HG03108 (cell line): ENCODE data around the gene SPRY1.

Experiments
- ATAC-seq: cut with Tn5 transposase; IDR thresholded peaks from one replicate; pipeline ENCODE4 v1.9.1; 2021; ENCODE audit warnings: moderate library complexity; ENCODE audit not compliant: unreplicated experiment

The SPRY1 gene

DNA sequence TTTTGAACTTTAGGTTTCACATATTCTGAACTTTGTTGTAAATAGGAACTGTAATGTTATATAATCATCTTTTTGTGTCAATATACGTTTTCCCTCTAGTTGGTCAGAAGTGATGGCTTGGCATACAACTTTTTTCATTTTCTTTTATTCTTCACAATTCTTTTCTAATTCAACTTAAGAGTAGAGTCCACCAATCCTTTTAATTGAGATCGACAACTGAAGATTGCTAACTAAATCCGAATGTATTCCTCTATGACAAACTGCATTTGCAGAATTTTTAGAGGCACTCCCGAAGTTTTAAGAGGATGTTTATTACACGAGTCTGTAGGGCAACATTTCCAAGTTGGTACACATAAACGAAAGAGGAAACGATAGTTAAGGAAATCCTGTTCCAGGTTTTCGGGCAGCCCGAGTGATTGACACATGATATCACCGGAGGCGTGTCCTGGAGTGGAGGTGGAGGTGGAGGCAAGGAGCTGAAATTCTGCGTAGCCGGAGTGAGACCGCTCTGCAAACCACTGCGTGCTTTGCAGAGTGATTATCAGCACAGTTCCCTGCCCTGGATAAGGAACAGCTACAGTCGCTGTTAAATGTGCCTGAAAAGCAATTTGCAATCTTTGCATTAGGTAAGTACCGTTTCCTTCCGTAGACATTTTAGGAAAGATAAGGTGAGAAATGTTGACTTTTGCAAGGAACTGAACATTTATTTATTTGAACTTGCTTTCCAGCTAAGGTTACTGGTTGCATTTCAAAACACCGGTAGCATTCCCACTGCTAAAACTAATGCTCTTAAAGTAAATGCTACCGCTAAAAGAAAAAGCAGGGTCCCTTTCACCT, at the start of gene SPRY1:
Gene SPRY1, plus strand, starts transcription at position 489 of the 837 bp plus-strand sequence. CDS start 4,797 bp downstream, outside the sequence.
- peak; percentile 49 for ATAC-seq

DNA sequence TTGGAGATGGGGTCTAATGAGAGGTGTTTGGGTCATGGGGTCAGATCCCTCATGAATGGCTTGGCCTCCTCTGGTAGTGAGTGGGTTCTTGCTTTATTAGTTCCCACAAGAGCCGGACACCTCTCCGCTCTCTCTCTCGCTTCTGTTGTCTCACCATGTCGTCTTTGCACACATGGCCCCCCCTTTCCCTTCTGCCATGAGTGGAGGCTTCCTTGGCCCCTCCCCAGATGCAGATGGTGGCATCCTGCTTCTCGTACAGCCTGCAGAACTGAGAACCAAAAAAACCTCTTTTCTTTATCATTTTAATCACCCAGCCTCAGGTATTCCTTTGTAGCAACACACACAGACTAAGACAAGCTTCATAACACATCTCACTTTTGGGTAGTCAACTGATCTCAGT, 49.6 kb upstream of the SPRY1 start:
- peak; percentile 66 for ATAC-seq

DNA sequence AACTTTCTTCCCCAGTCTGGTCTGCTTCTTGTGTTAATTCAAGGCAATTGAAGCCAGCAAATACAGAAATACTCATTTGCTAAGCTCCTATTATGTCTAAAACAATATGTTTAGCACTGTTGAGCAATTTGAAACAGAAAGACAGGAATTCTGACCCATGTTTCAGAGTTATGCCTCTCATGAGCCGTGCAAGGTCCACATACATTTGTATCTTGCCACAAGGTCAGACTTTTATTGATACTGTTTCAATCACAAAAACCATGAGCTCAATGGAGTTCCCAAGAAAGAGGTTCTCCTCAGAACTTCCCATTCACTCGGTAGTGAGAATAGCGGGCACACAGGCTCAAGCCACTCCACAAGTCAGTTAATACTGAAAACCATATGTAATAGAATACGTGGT, 47.6 kb upstream of the SPRY1 start:
- ATAC-seq: no peak

DNA sequence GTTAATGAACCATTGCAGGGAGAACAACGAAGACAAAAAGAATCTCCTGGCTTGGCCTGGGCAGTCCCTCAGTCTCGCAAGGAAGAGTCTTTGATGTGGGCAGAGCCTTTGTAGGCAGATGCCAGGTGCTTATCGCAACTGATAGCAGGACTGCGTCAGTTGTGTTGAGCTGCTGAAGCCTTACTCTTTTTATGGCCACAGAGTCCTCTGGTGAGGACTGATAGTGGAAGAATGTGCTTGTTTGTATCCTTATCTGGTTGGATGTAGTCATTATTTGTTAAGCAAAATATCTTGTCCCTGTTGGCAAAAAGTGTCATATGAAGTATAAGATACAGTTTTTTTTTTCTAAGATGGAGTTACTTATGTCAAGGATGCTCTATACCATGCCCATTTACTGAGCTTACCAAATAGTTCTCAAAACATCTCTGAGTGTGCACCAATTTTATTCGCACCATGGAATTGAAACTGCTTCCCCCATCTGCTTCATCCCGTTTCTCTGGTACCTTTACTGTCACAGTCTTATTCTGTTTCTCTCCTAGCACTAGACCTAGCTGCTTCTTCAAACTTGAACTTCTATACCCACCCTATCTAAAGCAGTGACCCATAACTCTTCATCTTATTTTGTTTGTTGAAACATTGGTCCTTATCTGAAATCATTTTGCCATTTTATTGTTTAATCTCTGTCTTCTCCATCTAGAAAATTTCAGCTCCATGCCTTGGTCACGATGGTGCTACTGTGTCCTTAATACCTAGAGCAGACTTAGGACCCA, 47.0 kb upstream of the SPRY1 start:
- ATAC-seq: no peak

GRCh38 chr4:123350191-123350544, 46.4 kb upstream of the SPRY1 start:
- no peak for ATAC-seq

DNA sequence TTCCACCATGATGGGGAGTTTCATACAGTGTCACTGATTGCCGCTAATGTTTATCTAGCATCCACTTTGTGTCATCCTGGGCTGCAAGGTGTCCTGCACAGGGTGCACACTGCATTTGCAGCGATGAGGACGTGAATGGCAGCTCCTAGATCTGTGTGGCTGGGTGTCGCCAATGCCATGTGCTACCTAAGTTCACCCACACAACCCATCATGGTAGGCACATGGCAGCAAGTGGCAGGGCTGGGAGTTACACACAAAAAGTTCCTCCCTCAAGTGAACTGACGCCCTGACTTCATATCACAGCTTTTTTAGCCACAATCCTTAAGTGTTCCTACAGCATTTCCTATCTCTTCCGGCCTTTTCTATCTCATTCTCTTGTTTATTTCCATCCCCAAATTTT, 45.9 kb upstream of the SPRY1 start:
- no peak for ATAC-seq

DNA sequence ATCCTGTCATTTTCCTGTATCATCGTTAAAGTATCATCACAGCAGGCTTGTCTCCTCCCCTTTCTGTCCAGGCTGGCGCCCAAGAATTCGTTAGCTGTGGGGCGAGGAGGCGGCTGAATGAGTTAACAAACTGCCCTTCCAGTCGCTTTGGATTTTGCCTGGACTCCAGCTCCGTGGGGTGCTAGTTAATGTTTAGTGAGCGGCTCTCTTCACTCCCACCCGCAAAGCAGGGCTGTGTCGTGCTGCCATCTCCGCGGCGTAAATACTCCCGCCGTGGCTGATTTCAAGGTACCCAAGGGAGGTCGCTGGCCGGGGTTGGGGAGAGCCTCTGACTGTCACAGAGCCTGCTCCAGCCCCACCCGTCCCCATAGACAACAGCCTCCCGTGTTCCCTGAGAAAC, 44.9 kb upstream of the SPRY1 start:
- ATAC-seq: no peak

DNA sequence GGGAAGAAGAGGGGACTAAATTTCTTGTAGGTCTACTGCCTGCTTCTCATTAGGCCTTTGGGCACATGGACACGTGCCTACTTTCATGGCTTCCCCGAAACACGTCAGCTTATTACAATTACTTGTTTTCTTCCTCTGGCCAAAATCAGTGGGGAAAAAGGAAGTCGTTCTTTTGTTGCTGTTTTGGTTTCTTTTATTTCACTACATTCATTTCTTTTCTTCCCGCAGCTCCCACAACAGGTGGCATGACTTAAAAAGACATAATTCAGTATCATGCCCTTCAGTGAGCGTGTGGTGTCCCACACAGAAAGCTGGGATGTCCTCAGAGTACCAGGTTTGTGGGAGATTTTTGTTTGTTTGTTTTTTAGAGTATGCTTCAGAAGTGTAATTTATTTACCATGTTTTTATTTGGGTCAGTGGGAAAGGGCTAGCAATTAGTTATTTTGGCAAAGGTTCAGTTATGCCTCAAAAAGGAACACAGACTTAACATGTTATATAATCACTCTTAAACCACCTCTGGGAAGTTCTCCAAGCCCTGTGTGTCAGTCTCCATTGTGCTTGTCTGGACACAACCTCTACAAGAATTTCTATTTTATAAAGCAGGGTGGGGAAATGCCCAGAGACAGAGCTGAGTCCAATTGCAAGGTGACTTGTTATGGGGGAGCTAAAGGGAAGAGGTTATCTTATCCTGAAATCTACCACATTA, 44.2 kb upstream of the SPRY1 start:
- no peak for ATAC-seq

GRCh38 chr4:123352966-123353365, 43.6 kb upstream of the SPRY1 start:
- ATAC-seq: no peak

DNA sequence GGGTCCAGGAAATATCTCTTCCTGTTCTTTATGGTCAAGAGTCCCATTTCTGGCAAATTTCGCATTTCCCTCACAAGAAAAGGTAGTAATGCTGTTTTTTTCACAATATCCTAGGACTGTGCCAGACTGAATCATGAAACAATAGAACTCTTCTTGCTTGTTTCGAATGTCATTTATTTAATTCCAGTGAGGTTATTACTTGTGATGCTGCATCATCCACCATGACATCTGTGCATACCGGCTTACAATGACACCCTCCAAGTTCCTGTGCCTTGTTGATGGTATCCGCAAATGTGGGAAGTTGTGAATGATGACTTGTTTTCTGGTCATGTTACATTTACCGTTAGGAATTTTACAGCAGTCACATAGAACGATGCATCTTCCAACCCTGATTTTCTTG, 42.9 kb upstream of the SPRY1 start:
- ATAC-seq: no peak

GRCh38 chr4:123354701-123355100, 41.9 kb upstream of the SPRY1 start:
- ATAC-seq: no peak

DNA sequence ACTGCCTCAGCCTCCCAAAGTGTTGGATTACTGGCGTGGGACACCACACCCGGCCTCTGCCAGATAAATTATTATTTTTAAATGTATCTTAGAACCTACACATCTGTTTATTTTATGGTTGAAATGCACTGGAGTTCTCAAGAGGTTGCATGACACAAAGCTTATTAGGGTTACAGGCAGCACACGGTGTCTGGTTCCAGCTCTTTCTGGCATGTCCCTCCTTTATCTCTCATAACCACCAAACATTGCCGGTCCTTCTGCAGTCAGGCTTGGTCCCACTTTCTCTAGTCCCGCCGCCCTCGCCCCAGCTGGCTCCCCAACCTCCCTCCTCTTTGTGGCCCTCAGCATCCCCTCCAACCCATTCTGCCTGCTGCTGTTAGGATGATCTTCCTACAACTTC, 39.7 kb upstream of the SPRY1 start:
- ATAC-seq: no peak

DNA sequence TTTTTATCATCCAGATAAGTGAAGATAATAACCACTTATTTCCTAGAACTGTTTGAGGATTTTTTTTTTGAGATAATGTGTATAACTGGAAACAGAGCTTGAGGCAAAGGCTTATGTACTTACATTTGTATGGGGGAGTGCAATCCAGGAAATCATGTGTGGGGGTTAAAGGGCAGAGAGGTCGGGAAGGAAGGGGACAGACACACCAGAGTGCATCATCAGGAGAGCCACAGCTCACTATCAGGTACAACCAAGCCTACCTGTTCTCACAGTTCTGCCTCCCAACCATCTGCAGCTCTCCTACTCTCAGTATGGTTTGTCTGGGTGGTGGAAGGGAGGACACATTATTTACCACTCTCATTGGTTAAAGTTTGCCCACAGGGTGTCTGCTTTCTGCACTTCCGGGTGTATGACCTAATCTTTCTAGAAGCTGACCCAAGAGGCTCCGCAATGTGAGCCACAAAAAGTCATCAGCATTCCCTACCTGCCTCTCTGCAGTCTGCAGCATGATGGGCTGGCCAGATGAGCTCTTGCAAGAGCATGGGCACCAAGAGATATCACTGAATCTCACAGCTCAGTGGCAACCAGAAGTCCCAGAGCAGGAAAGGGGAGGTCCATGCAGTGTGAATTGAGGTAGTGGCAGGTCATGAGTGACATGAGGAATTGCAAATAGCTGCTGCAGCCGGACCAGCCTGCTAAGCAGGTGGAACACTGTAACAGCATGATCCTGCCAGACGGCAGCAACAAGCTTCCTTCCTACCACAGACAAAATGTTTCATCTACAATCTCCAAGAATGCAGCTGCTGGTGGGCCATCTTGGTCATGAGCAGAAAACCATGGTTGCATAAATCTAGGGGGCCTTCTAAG, 36.9 kb upstream of the SPRY1 start:
- ATAC-seq: no peak

GRCh38 chr4:123361195-123361861, 35.3 kb upstream of the SPRY1 start:
- ATAC-seq: no peak

GRCh38 chr4:123362103-123362502, 34.5 kb upstream of the SPRY1 start:
- ATAC-seq: no peak

DNA sequence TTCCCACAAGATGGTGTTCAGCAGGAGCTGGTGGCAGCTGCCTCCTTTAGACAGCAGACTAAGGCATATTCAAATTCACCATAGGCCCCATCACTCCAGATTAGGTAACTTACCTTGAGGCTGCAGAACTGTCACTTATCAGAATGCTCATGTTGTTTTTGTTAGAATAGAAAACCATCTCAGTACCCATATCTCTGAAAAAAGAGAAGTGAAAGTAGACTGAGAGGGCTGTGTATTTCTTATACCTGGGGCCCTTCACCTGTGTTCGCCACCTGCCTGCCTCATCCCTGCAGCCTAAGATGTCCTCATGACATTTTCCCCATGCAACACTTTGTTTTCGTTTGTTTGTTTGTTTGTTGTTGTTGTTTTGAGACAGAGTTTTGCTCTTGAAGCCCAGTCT, 32.9 kb upstream of the SPRY1 start:
- peak; percentile 99 for ATAC-seq

DNA sequence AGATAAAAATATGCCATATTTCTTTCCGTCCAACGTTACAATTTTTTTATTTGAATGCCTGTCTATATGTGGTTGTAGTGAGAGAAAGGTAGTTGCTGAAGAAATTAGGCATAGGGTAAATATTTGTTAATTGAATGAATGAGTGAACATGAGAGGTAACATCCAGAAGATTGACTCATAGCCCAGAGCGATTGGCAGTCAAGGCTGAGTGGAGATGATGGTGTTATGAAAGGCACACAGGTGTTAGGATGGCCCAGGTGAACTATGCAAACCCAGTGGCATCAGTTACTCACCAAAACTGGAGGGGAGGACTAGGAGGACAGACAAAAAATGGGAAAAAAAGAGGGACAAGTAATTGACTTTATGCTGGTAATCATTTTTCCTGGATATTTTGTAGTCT, 31.7 kb upstream of the SPRY1 start:
- ATAC-seq: no peak

DNA sequence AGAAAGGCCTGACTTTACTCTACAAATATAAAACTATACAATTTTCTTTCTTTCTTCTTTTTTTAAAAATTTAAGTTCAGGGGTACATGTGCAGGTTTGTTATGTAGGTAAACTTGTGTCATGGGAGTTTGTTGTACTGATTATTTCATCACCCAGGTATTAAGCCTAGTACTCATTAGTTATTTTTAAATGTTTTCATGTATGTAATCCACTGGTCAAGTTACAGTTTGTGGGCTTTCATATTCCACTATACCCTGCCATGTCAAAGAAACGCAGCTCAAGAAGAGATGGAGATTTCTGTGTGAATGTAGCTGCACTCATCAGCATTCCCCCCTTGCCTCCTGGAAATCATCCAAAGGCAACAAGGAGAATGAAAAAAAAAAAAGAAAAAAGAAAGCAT, 31.2 kb upstream of the SPRY1 start:
- no peak for ATAC-seq

GRCh38 chr4:123366144-123366748, 30.3 kb upstream of the SPRY1 start:
- no peak for ATAC-seq

DNA sequence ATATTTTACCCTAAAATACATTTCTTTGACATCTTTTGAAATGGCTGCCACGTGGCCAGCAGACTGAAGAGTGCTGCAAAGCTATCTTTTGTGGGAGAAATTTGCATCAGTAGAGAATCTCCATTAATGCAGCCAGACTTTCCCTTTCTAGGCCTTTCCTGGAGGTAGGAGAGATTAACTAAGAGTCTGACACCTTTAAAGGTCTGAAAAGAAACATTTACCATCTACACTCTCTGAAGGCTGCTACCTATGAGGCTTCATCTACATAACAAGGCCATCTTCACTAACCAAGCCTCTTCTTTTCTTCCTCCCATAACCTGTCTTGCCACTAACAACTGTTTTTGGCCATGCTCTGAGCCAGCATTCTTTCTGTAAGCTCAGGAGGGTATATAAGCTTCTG, 17.8 kb upstream of the SPRY1 start:
- ATAC-seq: no peak
